ENCODE results near the gene FBXL7.

DNA sequence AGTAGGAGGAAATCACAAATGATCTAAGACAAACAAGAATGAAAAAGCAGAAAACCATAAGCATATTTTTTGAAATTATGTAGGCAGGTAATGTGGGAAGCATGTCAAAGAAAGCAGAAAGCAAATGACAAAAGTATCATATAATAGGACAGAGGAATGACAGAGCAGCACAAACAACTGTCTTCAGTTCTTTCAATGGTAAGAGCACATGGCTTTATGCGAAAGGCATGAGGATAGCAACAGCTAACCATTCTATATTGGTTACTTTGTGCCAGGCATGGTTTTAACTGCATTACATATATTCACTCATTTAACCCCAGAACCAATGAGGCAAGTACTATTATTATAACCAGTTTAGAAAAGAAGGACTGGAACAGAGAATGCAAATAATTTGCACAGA is 137.4 kb downstream of the FBXL7 start:
- TF ChIP-seq CTCF (IDR thresholded peaks at IDR 0.05; ENCODE audit: low read length) (no peak), EZH2 (IDR thresholded peaks at IDR 0.05; ENCODE audit: borderline replicate concordance, low read length) (no peak)
